Activated CD4-positive, alpha-beta T cell treated with anti-CD3 and anti-CD28 coated beads, Interleukin-2, amount 50 U/mL, for 1 hour (primary cell): Measurements from ENCODE around the gene MCCC1.

ENCODE experiments used
- DNase-seq: peaks from one replicate; pipeline ENCODE4 v3.0.0-alpha.2; 2020

Gene MCCC1

DNA sequence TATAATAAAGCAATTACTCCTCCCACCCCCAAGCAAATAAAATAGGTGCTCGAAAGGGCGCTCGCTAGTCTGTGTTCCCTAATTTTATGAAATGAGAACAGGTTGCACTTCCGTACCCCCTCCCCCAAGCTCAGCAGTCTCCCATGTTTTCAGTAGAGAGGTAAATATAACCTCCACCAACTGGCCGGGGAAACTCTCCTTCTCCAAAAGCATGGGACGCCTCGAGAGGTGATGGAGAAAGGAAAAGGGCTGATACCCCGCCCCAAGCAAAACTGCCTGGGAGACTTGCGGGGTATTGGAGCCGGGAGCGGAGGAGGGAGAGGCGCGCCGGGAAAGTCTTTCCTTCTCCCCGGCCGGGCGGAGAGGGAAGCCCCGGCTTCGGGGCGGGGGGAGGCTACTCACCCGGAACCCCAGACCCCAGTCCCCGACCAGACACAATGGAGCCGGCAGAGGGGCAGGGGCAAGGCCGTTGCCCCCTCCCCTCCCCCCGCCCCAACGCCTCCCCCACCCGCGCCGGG lies 119.6 kb downstream of the MCCC1 start:
- DNase-seq: peak; percentile 6

DNA sequence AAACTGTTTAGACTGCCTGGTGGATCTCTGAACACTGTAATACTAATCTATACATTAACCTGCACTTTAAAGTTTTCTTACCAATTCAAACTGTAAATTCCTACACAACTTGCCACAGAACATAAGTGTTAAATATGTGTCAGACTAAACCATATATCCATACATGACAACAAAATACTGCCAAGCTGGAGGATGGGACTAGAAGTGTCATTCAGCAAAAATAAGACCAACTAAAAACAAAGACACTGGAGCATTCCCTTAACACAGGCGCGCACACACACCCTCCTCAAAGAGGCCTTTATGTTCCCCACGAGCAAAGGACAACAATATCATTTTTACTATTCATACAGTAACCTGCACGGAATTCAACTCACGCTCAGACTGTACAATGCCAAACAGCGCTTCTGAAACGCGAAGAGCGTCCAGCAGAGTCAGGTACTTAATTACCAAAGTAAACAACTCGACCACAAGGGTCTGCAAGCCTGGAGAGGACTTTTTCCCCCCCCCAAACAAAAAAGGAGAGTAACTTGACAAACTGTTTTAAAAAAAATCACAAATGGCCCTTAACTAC lies 120.1 kb downstream of the MCCC1 start:
- no peak for DNase-seq

DNA sequence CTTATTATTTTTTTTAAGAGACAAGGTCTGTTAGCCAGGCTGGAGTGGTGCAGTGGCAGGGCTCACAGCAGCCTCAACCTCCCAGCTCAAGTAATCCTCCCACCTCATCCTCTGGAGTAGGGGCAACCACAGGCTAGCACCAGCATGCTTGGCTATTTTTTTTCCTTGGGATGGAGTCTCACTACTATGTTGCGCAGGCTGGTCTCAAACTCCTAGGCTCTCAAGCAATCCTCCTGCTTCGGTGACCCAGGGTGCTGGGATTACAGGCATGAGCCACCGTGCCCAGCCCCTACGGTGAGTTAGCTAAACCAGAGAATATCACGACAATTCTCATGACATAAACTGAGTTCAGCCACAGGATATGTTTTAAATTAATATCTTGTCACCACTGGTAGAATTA lies 120.9 kb downstream of the MCCC1 start:
- no peak for DNase-seq

DNA sequence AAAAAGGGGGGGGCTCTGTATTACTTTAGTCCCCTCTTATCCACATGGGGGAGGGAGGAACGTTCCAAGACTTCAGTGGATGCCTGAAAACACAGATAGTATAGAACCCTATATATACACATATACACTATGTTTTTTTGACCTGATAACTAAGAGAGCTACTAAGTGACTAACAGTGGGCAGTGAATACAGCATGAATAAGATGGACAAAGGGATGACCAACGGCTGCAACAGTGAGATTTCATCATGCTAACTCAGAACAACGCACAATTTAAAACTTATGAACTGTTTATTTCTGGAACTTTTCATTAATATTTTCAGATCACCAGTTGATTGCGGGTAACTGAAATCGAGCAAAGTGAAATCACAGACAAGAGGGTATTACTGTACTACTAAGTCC lies 126.2 kb downstream of the MCCC1 start:
- DNase-seq: no peak

DNA sequence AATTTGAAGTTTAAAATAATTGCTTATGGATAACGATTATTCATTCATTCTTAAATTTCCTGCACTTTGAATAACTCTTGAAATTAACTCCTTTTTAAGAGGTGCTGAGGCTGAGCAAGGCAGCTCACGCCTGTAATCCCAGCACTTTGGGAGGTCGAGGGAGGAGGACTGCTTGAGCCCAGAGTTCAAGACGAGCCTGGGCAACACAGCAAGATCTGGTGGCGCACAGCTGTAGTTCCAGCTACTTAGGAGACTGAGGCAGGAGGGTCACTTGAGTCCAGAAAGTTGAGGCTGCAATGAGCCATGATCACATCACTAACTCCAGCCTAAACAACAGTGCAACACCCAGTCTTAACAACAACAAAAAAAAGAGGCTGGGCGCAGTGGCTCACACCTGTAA lies 126.9 kb downstream of the MCCC1 start:
- no peak for DNase-seq

DNA sequence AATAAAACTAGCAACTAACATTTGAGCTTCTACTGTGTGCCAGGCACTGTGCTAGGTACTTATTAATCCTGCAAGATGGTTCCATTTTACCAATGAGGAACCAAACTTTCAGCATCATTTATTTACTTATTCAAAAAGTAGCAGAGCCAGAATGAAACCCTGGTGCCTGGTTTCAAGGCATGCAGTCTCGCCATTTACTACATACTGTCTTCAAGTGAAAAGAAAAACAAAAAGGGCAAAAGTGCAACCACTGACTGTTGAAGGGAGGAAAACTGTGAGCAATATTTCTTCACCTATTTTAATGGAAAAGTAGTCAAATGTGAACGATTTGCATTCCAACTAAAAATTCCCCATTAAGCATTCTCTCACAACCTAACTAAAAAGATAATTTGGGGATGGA lies 127.7 kb downstream of the MCCC1 start:
- DNase-seq: no peak

DNA sequence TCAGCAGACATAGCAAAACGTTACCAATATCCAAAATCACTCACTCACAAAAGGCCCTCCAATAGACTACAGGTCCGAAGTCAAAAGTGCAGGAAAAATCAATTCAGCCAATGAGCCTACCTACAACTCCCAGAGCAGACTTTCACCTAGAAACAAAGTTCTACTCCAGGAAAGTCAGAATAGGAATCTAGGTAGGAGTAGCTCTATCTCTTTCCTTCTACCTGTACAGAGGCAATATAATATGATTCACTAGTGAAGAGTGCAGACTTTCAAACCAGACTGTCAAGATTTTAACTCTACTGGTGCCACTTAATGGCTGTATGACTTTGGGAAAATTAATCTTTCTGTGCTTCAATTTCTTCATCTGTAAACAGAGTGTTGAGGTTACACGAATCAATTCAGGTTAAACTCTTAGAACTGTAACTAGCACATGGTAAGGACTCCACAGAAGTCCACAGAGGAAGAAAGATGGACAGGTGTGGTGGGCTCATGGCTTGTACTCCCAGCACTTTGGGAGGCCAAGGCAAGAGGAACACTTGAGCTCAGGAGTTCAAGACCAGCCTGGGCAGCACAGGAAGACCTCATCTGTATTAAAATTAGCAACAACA lies 128.4 kb downstream of the MCCC1 start:
- no peak for DNase-seq

DNA sequence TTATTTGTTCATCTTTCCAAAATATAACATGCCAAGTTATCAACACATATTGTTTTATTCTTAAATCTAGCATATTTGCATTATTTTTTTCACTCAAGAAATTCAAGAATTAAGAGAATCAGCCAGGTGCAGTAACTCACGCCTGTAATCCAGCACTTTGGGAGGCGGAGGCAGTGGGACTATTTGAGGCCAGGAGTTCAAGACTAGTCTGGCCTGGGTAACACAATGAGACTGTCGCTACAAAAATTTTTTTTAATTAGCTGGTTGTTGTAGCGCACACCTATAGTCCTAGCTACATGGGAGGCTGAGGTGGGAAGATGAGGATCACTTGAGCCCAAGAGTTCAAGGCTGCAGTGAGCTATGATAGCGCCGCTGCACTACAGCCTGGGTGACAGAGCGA lies 129.4 kb downstream of the MCCC1 start:
- no peak for DNase-seq

DNA sequence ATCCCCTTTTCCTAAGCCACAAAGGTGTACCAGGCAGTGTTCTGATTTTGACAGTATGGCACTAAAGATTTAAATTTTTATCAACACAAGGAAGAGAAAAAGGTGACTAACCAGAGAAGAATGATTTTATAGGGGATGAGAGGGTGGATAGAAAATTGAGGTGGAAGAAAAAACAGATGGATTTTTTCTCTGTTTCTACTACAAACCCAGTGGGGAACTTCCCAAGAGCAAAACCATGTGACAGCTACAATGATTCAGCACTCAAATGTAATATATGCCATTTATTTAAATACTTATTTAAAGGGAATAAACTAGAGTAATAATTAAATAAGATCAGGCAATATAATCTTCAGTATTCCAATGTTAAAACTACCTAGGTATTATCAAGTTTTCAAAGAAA lies 130.0 kb downstream of the MCCC1 start:
- no peak for DNase-seq

DNA sequence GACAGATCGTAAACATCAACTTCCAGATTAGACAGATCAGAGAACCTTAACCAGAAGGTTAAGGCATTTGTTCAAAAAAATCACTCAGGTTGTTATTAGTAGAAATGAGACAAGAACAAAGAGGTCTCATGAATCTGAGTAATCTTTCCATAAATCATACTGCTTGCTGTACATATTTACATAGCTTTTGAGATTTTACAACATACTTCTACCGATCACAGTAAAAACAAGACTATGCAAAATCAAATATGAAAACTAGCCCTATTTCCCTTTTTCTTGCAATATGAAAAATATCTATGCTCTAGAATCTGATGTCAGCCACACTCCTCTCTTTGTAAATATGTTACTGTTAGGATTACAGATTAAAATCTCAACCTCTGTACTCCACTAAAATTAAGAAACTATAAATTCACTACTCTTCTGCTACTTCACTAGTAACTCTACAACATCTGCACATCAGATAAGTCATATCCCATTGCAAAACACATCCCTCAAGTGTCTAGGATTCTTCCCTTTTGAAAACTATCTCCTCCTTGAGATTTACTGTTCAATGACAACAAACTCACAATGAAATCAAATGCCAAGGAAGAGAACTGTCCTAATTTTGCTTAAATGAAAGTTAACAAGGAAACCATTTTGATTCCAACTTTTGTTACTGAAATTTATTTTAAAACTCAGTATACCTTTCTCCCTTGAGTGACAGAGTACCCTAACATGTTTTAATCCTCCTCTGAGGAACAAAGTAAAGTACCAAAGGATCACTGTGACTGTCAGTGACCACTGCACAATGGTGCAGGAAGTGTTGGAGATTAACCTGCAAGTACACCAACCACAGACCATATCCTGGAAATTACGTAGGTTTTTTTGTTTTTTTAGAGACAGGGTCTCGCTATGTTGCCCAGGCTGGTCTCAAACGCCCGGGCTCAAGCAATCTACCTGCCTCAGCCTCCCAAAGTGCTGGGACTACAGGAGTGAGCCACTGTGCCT lies 131.8 kb downstream of the MCCC1 start:
- DNase-seq: no peak

DNA sequence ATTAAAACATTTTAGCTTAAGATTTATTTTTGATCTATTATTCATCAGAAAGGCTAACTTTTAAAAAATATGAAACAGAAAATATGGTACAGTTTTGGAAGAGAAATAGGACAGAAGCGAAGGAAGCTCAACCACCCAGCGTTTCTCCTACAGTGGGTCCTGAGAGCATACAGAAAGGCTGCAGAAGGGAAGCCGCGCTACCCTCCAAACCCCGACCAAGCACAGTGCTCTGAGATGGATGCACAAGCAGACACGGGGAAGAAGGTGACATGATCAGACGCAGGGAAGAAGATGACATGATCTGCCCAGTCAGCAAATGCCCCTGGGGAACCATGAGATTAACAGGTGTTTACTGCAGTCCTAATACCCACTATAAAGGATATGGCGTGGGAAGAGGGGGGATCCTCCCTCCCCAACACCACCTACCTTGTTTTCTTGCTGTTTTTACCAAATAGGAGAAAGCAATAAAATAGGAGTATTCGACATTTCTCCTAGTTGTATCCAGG lies 133.4 kb downstream of the MCCC1 start:
- DNase-seq: no peak
